PC-9 (cell line): ENCODE measurements around the gene CDR2L.

Experiments used
- CTCF ChIP-seq: fragments of 200-600 bp; sonication (generic); conservative IDR thresholded peaks from 2 replicates; pipeline ENCODE4 v1.6.1; 2017; ENCODE audit warnings: mixed run types, antibody characterized with exemption, mild to moderate bottlenecking, moderate library complexity
- EZH2 ChIP-seq: fragments of 200-600 bp; sonication (generic); IDR thresholded peaks from 2 replicates; pipeline ENCODE4 v1.8.0; 2017; ENCODE audit warnings: antibody characterized with exemption, low read depth

- TF ChIP-seq CTCF (no peak), EZH2 (no peak)
Observed at GRCh38 chr17:74970395-74970794, 17.0 kb upstream of the CDR2L start.
